CD14-positive monocyte (primary cell): ENCODE measurements around the gene TBC1D7. TPM values are rescaled to one million over a fixed set of nuclear protein-coding genes. Genes with fewer than 3 reads are reported as not detected.

Experiments used
- DNase-seq, 3 donors: peaks; one replicate each; pipeline ENCODE4 v3.0.0-alpha.2; 2011 to 2022
- H2AFZ ChIP-seq: 2 replicates; pipeline ENCODE4 v1.6.0; 2012; ENCODE audit warnings: mild to moderate bottlenecking, low read depth, low read length, inconsistent platforms; ENCODE audit not compliant: insufficient read depth, poor library complexity, severe bottlenecking
- H3K27ac ChIP-seq, 2 donors: 1 replicate in 1 of 2; 2 replicates in 1 of 2; pipeline ENCODE4 v1.5.1; 2012 to 2013; ENCODE audit warnings: low read length in 2 of 2, control low read depth in 1 of 2, inconsistent platforms in 1 of 2, low read depth in 1 of 2, mild to moderate bottlenecking in 1 of 2
- H3K27me3 ChIP-seq, 2 donors: one replicate each; pipeline versions ENCODE4 v1.6.0 to v1.6.1; 2011 to 2013; ENCODE audit warnings: low read length in 2 of 2; ENCODE audit not compliant: control insufficient read depth in 2 of 2, insufficient read depth in 2 of 2
- H3K36me3 ChIP-seq, 2 donors: replicated peaks in 1 of 2; 1 replicate in 1 of 2; 2 replicates in 1 of 2; pipeline versions ENCODE4 v1.5.1 to v1.6.1; 2012 to 2013; ENCODE audit warnings: low read length in 2 of 2, control low read depth in 1 of 2, inconsistent platforms in 1 of 2, mild to moderate bottlenecking in 1 of 2; ENCODE audit not compliant: insufficient read depth in 2 of 2, control insufficient read depth in 1 of 2
- H3K4me1 ChIP-seq, 2 donors: 1 replicate in 1 of 2; 2 replicates in 1 of 2; pipeline versions ENCODE4 v1.5.1 to v1.6.1; 2012 to 2013; ENCODE audit warnings: low read length in 2 of 2, control low read depth in 1 of 2, inconsistent platforms in 1 of 2, mild to moderate bottlenecking in 1 of 2, moderate library complexity in 1 of 2; ENCODE audit not compliant: insufficient read depth in 2 of 2, control insufficient read depth in 1 of 2
- H3K4me2 ChIP-seq: replicated peaks from 2 replicates; pipeline ENCODE3; 2012; ENCODE audit warnings: low read length, moderate library complexity, mild to moderate bottlenecking; ENCODE audit not compliant: poor library complexity, severe bottlenecking; ENCODE audit errors: extremely low read depth
- H3K4me3 ChIP-seq, 3 experiments: fragments of 200-600 bp in 1 of 3; sonication (generic) in 1 of 3; replicated peaks in 1 of 3; 1 replicate in 2 of 3; 2 replicates in 1 of 3; pipeline ENCODE4 v1.5.1; 2011 to 2013; ENCODE audit warnings: low read length in 3 of 3, mild to moderate bottlenecking in 3 of 3, control low read depth in 2 of 3, low read depth in 2 of 3, inconsistent platforms in 1 of 3, moderate library complexity in 1 of 3
- H3K79me2 ChIP-seq: 2 replicates; pipeline ENCODE4 v1.6.0; 2012; ENCODE audit warnings: mild to moderate bottlenecking, control low read depth, inconsistent platforms, low read length, moderate library complexity; ENCODE audit not compliant: insufficient read depth
- H3K9ac ChIP-seq: 2 replicates; pipeline ENCODE4 v1.6.0; 2017; ENCODE audit warnings: low read length, mild to moderate bottlenecking; ENCODE audit not compliant: insufficient read depth, poor library complexity, severe bottlenecking
- H3K9me3 ChIP-seq, 2 donors: replicated peaks in 1 of 2; 1 replicate in 1 of 2; 2 replicates in 1 of 2; pipeline versions ENCODE4 v1.5.1 to v1.6.1; 2012 to 2013; ENCODE audit warnings: low read length in 2 of 2, control low read depth in 1 of 2; ENCODE audit not compliant: control insufficient read depth in 1 of 2, insufficient read depth in 1 of 2
- H4K20me1 ChIP-seq: 2 replicates; pipeline ENCODE4 v1.6.0; 2012; ENCODE audit warnings: mild to moderate bottlenecking, low read length, control low read depth, moderate library complexity; ENCODE audit not compliant: insufficient read depth
- H3K27ac Mint-ChIP-seq, 7 donors: one replicate each; pipeline ENCODE4 v1.8.0; 2020; ENCODE audit warnings: mild to moderate bottlenecking in 7 of 7, mixed read lengths in 7 of 7, moderate library complexity in 6 of 7, inconsistent platforms in 2 of 7
- H3K27me3 Mint-ChIP-seq, 3 donors: one replicate each; pipeline ENCODE4 v1.8.0; 2021 to 2022; ENCODE audit warnings: low read depth in 3 of 3, mild to moderate bottlenecking in 3 of 3, mixed read lengths in 3 of 3, moderate library complexity in 3 of 3, inconsistent platforms in 1 of 3
- H3K36me3 Mint-ChIP-seq, 2 donors: one replicate each; pipeline ENCODE4 v1.8.0; 2020; ENCODE audit warnings: mixed read lengths in 2 of 2, inconsistent platforms in 1 of 2, mild to moderate bottlenecking in 1 of 2
- H3K4me1 Mint-ChIP-seq: one replicate; pipeline ENCODE4 v1.8.0; 2020; ENCODE audit warnings: mild to moderate bottlenecking, mixed read lengths
- H3K4me3 Mint-ChIP-seq, 2 donors: one replicate each; pipeline ENCODE4 v1.8.0; 2020; ENCODE audit warnings: mild to moderate bottlenecking in 2 of 2, mixed read lengths in 2 of 2, moderate library complexity in 1 of 2
- H3K9me3 Mint-ChIP-seq, 7 donors: one replicate each; pipeline ENCODE4 v1.8.0; 2020 to 2022; ENCODE audit warnings: mixed read lengths in 7 of 7, mild to moderate bottlenecking in 6 of 7, moderate library complexity in 6 of 7, inconsistent platforms in 2 of 7
- CTCF ChIP-seq: fragments of 200-600 bp; IDR thresholded peaks from one replicate; pipeline ENCODE4 v1.8.0; 2022; ENCODE audit warnings: antibody characterized with exemption, mild to moderate bottlenecking
- WGBS: methylation state at CpG from one replicate; pipeline ENCODE4 v1.1.5; 2013; ENCODE audit warnings: missing lambda C conversion rate; ENCODE audit not compliant: insufficient coverage; 5-methylcytosine and 5-hydroxymethylcytosine counted together
- intact Hi-C, 2 donors: fragments of 100-400 bp; cut with micrococcal nuclease; formaldehyde crosslinking; loops; one replicate each; pipeline versions ENCODE4 v1.15.0 to v1.15.1; 2023
- polyA plus RNA-seq, 3 donors: library from polyadenylated mRNA; depleted of rRNA in 1 of 3; unstranded in 2 of 3; stranded (reverse) in 1 of 3; fragments of 300-500 nt in 2 of 3; fragments of >200 nt in 1 of 3; fragmentation: Illumina TruSeq in 2 of 3; gene quantifications; 1 replicate in 2 of 3; 2 replicates in 1 of 3; pipeline ENCODE4 v1.2.3, GENCODE V29; 2012 to 2021

Gene TBC1D7
- polyA plus RNA-seq, 3 donors, result 12.2 to 34.3 (median 34.3) TPM

- no peak for DNase-seq
- peaks cover 38 to 44% of the 10 kb centered on the region in 2 donors for H3K4me1 ChIP-seq
- no peak overlapping the region for H3K9ac ChIP-seq
Observed at GRCh38 chr6:13355999-13356785, 27.9 kb upstream of the TBC1D7 start.

More at GRCh38 chr6:13355999-13356785, 27.9 kb upstream of the TBC1D7 start:
- H3K9me3 ChIP-seq, result no peaks in the 10 kb centered on the region
- Mint-ChIP-seq H3K27me3 (peaks cover 0 to 3% (median 2%) of the 10 kb centered on the region in 3 donors), H3K27ac (peak overlapping the region in 1 of 7 donors; percentile 38), H3K4me1 (peaks cover 49% of the 10 kb centered on the region), H3K4me3 (no peak overlapping the region), H3K9me3 (peaks cover 0 to 3% (median 0%) of the 10 kb centered on the region in 7 donors), H3K36me3 (peaks cover 0 to 1% of the 10 kb centered on the region in 2 donors)
- no peaks in the 10 kb centered on the region for H3K27me3 ChIP-seq
- H3K79me2 ChIP-seq, result no peaks in the 10 kb centered on the region
- H3K4me2 ChIP-seq, result no peak overlapping the region
- no peak overlapping the region for H3K4me3 ChIP-seq
- no CpG with 5 or more reads among the region's 6 CpGs for WGBS
- H3K27ac ChIP-seq, result no peak overlapping the region
- no peak overlapping the region for H2AFZ ChIP-seq
- H3K36me3 ChIP-seq, result no peaks in the 10 kb centered on the region
- intact Hi-C loops, result no loop called here
- TF ChIP-seq CTCF, result no peak
- H4K20me1 ChIP-seq, result no peaks in the 10 kb centered on the region
